Endothelial cell (in vitro differentiated cells): Measurements from ENCODE around the gene HEMGN. TPM values are rescaled to one million over a fixed set of nuclear protein-coding genes. Genes with fewer than 3 reads are reported as not detected.

Experiments
- DNase-seq: peaks from one replicate; pipeline ENCODE4 v3.0.0; 2021; ENCODE audit warnings: low spot score
- H3K27ac Mint-ChIP-seq: one replicate; pipeline ENCODE4 v1.8.0; 2021; ENCODE audit warnings: mixed read lengths, inconsistent platforms; ENCODE audit not compliant: unreplicated experiment
- H3K27me3 Mint-ChIP-seq: one replicate; pipeline ENCODE4 v1.8.0; 2021; ENCODE audit warnings: mild to moderate bottlenecking, moderate library complexity, mixed read lengths, inconsistent platforms; ENCODE audit not compliant: unreplicated experiment
- H3K36me3 Mint-ChIP-seq: one replicate; pipeline ENCODE4 v1.8.0; 2021; ENCODE audit warnings: mild to moderate bottlenecking, low read depth, mixed read lengths, inconsistent platforms; ENCODE audit not compliant: unreplicated experiment
- H3K4me1 Mint-ChIP-seq: one replicate; pipeline ENCODE4 v1.8.0; 2021; ENCODE audit warnings: mild to moderate bottlenecking, mixed read lengths, inconsistent platforms; ENCODE audit not compliant: unreplicated experiment
- H3K4me3 Mint-ChIP-seq: one replicate; pipeline ENCODE4 v1.8.0; 2021; ENCODE audit warnings: mild to moderate bottlenecking, mixed read lengths, inconsistent platforms; ENCODE audit not compliant: unreplicated experiment
- H3K9me3 Mint-ChIP-seq: one replicate; pipeline ENCODE4 v1.8.0; 2021; ENCODE audit warnings: mixed read lengths, inconsistent platforms; ENCODE audit not compliant: unreplicated experiment
- CTCF ChIP-seq: fragments of 200-600 bp; sonication (generic); IDR thresholded peaks from one replicate; pipeline ENCODE4 v1.5.0; 2021; ENCODE audit warnings: antibody characterized with exemption; ENCODE audit not compliant: unreplicated experiment
- total RNA-seq: library from RNA; stranded (reverse); fragmentation: NEBNext Ultra II Directional; extraction: Animal tissue kit (Norgen Biotek cat#: 25700); gene quantifications from one replicate; pipeline ENCODE4 v1.2.1, GENCODE V29; 2021; ENCODE audit not compliant: unreplicated experiment

HEMGN gene
- total RNA-seq, 1 donor from 2014 or later: 0.44 TPM

GRCh38 chr9:97921959-97922724, 15.8 kb downstream of the HEMGN start, which contains the start of gene TRMO:
Gene TRMO (minus strand): TSS chr9:97922500. CDS start chr9:97922493, 7 bp downstream.
- Mint-ChIP-seq H3K9me3 (no peaks in the 10 kb centered on the region), H3K4me1 (peaks cover 11% of the 10 kb centered on the region), H3K4me3 (peak within 1 kb of the TSS; percentile 91), H3K27ac (peak within 1 kb of the TSS; percentile 99), H3K27me3 (peaks cover 11% of the 10 kb centered on the region), H3K36me3 (no peaks in the 10 kb centered on the region)
- TF ChIP-seq CTCF: peak; percentile 75
- peak; percentile 98 for DNase-seq

- Mint-ChIP-seq H3K27me3 (peaks cover 11% of the 10 kb centered on the region), H3K36me3 (no peaks in the 10 kb centered on the region), H3K27ac (no peak overlapping the region), H3K4me1 (peaks cover 11% of the 10 kb centered on the region), H3K4me3 (no peak overlapping the region), H3K9me3 (no peaks in the 10 kb centered on the region)
- DNase-seq: no peak
- no peak for TF ChIP-seq CTCF
Observed at GRCh38 chr9:97919217-97919813, 18.7 kb downstream of the HEMGN start.

- Mint-ChIP-seq H3K27me3 (peaks cover 11% of the 10 kb centered on the region), H3K4me1 (peaks cover 11% of the 10 kb centered on the region), H3K9me3 (no peaks in the 10 kb centered on the region), H3K27ac (no peak overlapping the region), H3K4me3 (no peak overlapping the region), H3K36me3 (no peaks in the 10 kb centered on the region)
- DNase-seq: no peak
- TF ChIP-seq CTCF: no peak
Observed at GRCh38 chr9:97918611-97919010, 19.4 kb downstream of the HEMGN start.

- no peaks in the 10 kb centered on the region for H3K9me3 Mint-ChIP-seq
- DNase-seq: no peak
- peaks cover 4% of the 10 kb centered on the region for H3K4me1 Mint-ChIP-seq
- H3K4me3 Mint-ChIP-seq: no peak overlapping the region
- peaks cover 19% of the 10 kb centered on the region for H3K36me3 Mint-ChIP-seq
- TF ChIP-seq CTCF: no peak
- H3K27me3 Mint-ChIP-seq: no peaks in the 10 kb centered on the region
- no peak overlapping the region for H3K27ac Mint-ChIP-seq
Observed at GRCh38 chr9:97911970-97912369, 26.0 kb downstream of the HEMGN start.

- Mint-ChIP-seq H3K27ac (no peak overlapping the region), H3K9me3 (no peaks in the 10 kb centered on the region), H3K27me3 (no peaks in the 10 kb centered on the region), H3K4me3 (no peak overlapping the region), H3K36me3 (peaks cover 19% of the 10 kb centered on the region), H3K4me1 (peaks cover 5% of the 10 kb centered on the region)
- TF ChIP-seq CTCF: no peak
- DNase-seq: no peak
Observed at GRCh38 chr9:97911528-97911927, 26.4 kb downstream of the HEMGN start.
